Measurements from ENCODE around the gene WWOX. TPM values are rescaled to one million over a fixed set of nuclear protein-coding genes. Genes with fewer than 3 reads are reported as not detected.
"Not testable (repeated sequence)": the region's sequence is repeated elsewhere in the genome, so short reads cannot be mapped to it uniquely, and the experiment has no call there.

WWOX gene
- total and polyA plus RNA-seq, 4 experiments from 2014 or later, result 10.4 to 23.1 (median 17.5) TPM

DNA sequence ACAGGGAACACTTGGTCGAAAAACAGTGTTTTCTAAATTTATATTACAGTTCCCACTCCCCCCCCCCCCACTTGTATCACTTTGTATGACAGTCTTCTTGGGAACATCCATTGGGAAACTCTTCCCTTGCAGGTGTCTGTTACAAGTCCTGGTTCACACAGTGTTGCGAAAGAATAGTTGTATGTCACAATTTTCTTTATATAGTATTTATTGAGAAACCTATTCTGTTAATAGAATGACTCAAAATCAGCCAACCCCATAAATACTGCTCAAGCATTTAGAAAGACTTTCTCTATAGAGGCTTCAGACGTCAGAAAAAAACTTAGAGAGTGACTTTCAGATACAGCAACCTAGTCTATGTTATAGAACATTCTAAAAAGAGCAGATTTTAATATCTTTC lies 414.4 kb downstream of the WWOX start:
- Mint-ChIP-seq H3K9me3 (no peaks in the 10 kb centered on the region), H3K36me3 (no peaks in the 10 kb centered on the region), H3K4me3 (no peak overlapping the region), H3K4me1 (no peaks in the 10 kb centered on the region), H3K27me3 (no peaks in the 10 kb centered on the region), H3K27ac (no peak overlapping the region)
- Histone ChIP-seq H3K9me3 (ENCODE audit: control insufficient read depth in 1 of 2, low read length in 2 of 2) (no peaks in the 10 kb centered on the region), H3K4me1 (ENCODE audit: insufficient read depth, low read length) (no peaks in the 10 kb centered on the region), H3K27me3 (ENCODE audit: insufficient read depth, low read length) (no peaks in the 10 kb centered on the region), H3K4me3 (ENCODE audit: low read length in 2 of 2) (no peak overlapping the region), H3K36me3 (ENCODE audit: insufficient read depth, low read length) (no peaks in the 10 kb centered on the region), H3K27ac (ENCODE audit: low read depth, low read length) (no peak overlapping the region)
- ChIA-PET POLR2A (ENCODE audit: partially characterized antibody) (no interaction called here), CTCF (ENCODE audit: partially characterized antibody) (interaction anchor here (3.3 kb wide), 1 partner anchor 9 kb away, joined by 14 read pairs; no protein-coding TSS in a partner anchor)
- DNase-seq, result no peak
- intact Hi-C loops (cut with micrococcal nuclease), result no loop called here

DNA sequence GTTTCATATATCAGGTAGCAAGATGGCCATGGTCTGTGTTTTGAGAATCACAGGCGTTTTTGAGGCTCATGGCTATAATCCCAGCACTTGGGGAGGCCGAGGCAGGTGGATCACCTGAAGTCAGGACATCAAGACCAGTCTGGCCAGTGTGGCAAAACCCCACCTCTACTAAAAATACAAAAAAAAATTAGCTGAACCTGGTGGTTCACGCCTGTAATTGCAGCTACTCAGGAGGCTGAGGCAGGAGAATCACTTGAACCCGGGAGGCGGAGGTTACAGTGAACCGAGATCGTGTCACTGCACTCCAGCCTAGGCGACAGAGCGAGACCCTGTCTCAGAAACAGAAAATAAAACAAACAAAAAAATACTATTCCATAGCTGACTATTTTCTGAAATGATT lies 415.4 kb downstream of the WWOX start:
- POLR2A ChIA-PET (ENCODE audit: partially characterized antibody); H3K27ac ChIP-seq (ENCODE audit: low read depth, low read length); H3K4me1 ChIP-seq (ENCODE audit: insufficient read depth, low read length); H3K36me3 Mint-ChIP-seq; intact Hi-C loops (cut with micrococcal nuclease); H3K9me3 Mint-ChIP-seq; DNase-seq; H3K27me3 ChIP-seq (ENCODE audit: insufficient read depth, low read length); H3K27me3 Mint-ChIP-seq; H3K4me3 Mint-ChIP-seq; H3K27ac Mint-ChIP-seq; H3K9me3 ChIP-seq (ENCODE audit: control insufficient read depth in 1 of 2, low read length in 2 of 2); H3K4me1 Mint-ChIP-seq; H3K4me3 ChIP-seq (ENCODE audit: low read length in 2 of 2); H3K36me3 ChIP-seq (ENCODE audit: insufficient read depth, low read length): not testable (repeated sequence)
- CTCF ChIA-PET (ENCODE audit: partially characterized antibody), result interaction anchor here (3.3 kb wide), 1 partner anchor 11 kb away, joined by 14 read pairs; no protein-coding TSS in a partner anchor

DNA sequence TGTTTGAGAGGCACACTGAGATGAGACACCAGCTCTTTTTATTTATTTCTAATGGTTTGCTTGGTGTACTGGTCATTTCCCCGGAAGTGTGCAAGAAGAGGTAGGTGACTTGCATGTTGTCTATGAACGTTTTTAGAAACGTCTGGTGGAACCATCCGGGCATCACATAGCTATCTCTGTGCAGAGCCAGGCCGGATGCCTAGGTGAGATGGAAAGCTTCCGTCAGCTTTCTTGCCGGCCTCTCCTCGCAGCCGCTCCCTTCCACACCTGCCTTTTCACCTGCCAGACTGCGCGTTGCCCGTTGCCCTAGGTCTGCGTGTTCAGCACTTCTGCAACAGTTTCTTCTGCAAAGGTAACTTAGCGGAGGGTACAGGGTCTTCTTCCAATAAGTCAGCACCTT lies 416.0 kb downstream of the WWOX start:
- Mint-ChIP-seq H3K27ac (no peak overlapping the region), H3K4me3 (no peak overlapping the region), H3K4me1 (no peaks in the 10 kb centered on the region), H3K36me3 (peaks cover 0 to 4% of the 10 kb centered on the region in 2 donors), H3K9me3 (no peaks in the 10 kb centered on the region), H3K27me3 (no peaks in the 10 kb centered on the region)
- H3K36me3 ChIP-seq (ENCODE audit: insufficient read depth, low read length), result no peaks in the 10 kb centered on the region
- POLR2A ChIA-PET (ENCODE audit: partially characterized antibody), result no interaction called here
- H3K4me3 ChIP-seq (ENCODE audit: low read length in 2 of 2), result no peak overlapping the region
- intact Hi-C loops (cut with micrococcal nuclease), result no loop called here
- H3K27ac ChIP-seq (ENCODE audit: low read depth, low read length), result no peak overlapping the region
- no peaks in the 10 kb centered on the region for H3K4me1 ChIP-seq (ENCODE audit: insufficient read depth, low read length)
- no peaks in the 10 kb centered on the region for H3K9me3 ChIP-seq (ENCODE audit: control insufficient read depth in 1 of 2, low read length in 2 of 2)
- DNase-seq, result no peak
- H3K27me3 ChIP-seq (ENCODE audit: insufficient read depth, low read length), result no peaks in the 10 kb centered on the region
- CTCF ChIA-PET (ENCODE audit: partially characterized antibody), result interaction anchor here (3.3 kb wide), 1 partner anchor 11 kb away, joined by 14 read pairs; no protein-coding TSS in a partner anchor

DNA sequence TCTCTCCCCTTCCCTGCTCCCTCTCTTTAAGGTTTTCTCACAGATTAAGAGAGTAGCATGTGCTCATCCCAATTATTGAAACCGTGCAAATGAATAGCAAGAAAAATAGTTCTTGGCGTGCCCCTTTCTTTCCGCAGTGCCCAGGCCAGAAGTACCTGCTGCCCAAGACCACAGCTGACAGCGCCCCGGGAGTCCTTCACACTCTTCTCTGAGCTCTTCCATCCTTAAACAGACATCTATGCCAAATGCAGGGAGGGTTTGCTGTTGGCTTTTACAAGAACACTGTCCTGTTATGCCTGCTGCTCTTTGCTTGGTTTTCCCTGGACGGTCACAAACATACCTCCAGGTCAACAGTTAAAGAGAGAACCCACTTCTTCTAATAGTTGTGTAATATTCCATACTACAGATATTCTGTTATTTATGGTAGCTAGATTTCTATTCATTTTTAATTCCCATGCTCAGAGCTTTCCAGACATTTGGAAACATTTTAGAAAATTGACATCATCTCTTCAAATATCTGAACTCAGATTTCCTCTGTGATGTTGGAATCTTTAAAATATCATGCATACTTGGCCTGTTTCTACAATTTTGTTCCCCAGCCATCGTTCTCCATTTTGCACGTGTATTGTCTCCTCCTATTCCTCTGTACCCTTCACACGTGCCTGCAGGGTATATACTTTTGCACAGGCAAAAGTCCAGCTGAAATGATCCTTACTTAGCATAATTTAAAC lies 416.7 kb downstream of the WWOX start:
- no peak overlapping the region for H3K4me3 ChIP-seq (ENCODE audit: low read length in 2 of 2)
- POLR2A ChIA-PET (ENCODE audit: partially characterized antibody), result no interaction called here
- H3K36me3 Mint-ChIP-seq, result peaks cover 0 to 4% of the 10 kb centered on the region in 2 donors

DNA sequence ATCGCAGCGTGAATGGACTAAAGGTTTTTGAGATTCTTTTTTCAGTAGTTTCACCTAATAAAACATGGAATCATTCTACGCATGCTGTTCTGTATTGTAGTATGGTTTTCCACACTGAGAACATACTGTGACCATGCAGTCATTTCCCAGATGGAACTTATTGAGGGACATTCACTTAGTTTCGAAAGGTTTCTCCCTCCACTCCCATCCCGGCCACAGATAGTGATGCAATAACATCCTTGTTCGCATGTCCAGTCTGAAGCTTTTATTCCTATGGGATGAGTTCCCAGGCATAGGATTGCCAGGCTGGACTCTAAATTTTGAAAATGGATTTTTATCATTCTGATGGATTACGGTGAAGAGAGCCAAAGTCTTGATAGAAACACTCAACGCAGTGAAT lies 420.4 kb downstream of the WWOX start:
- POLR2A ChIA-PET (ENCODE audit: partially characterized antibody), result no interaction called here
- Mint-ChIP-seq H3K4me3 (no peak overlapping the region), H3K36me3 (peaks cover 0 to 4% of the 10 kb centered on the region in 2 donors), H3K9me3 (no peaks in the 10 kb centered on the region), H3K27me3 (no peaks in the 10 kb centered on the region), H3K4me1 (no peaks in the 10 kb centered on the region), H3K27ac (no peak overlapping the region)
- Histone ChIP-seq H3K36me3 (ENCODE audit: insufficient read depth, low read length) (no peaks in the 10 kb centered on the region), H3K27ac (ENCODE audit: low read depth, low read length) (no peak overlapping the region), H3K4me1 (ENCODE audit: insufficient read depth, low read length) (no peaks in the 10 kb centered on the region), H3K27me3 (ENCODE audit: insufficient read depth, low read length) (no peaks in the 10 kb centered on the region), H3K4me3 (ENCODE audit: low read length in 2 of 2) (no peak overlapping the region), H3K9me3 (ENCODE audit: control insufficient read depth in 1 of 2, low read length in 2 of 2) (no peaks in the 10 kb centered on the region)
- CTCF ChIA-PET (ENCODE audit: partially characterized antibody), result interaction anchor here (1.1 kb wide), 1 partner anchor 10 kb away, joined by 3 read pairs; no protein-coding TSS in a partner anchor
- intact Hi-C loops (cut with micrococcal nuclease), result no loop called here
- DNase-seq, result no peak

More for the DNA sequence above, 416.7 kb downstream of the WWOX start:
- no peaks in the 10 kb centered on the region for H3K9me3 Mint-ChIP-seq
- no peak overlapping the region for H3K4me3 Mint-ChIP-seq
- CTCF ChIA-PET (ENCODE audit: partially characterized antibody), result interaction anchor here (1.0 kb wide), 1 partner anchor 80 kb away, joined by 3 read pairs; no protein-coding TSS in a partner anchor
- intact Hi-C loops (cut with micrococcal nuclease), result no loop called here
- H3K27me3 Mint-ChIP-seq, result no peaks in the 10 kb centered on the region
- H3K27ac Mint-ChIP-seq, result no peak overlapping the region
- H3K4me1 Mint-ChIP-seq, result no peaks in the 10 kb centered on the region
- DNase-seq, result no peak
- Histone ChIP-seq H3K9me3 (ENCODE audit: control insufficient read depth in 1 of 2, low read length in 2 of 2) (no peaks in the 10 kb centered on the region), H3K27ac (ENCODE audit: low read depth, low read length) (no peak overlapping the region), H3K4me1 (ENCODE audit: insufficient read depth, low read length) (no peaks in the 10 kb centered on the region), H3K36me3 (ENCODE audit: insufficient read depth, low read length) (no peaks in the 10 kb centered on the region), H3K27me3 (ENCODE audit: insufficient read depth, low read length) (no peaks in the 10 kb centered on the region)

DNA sequence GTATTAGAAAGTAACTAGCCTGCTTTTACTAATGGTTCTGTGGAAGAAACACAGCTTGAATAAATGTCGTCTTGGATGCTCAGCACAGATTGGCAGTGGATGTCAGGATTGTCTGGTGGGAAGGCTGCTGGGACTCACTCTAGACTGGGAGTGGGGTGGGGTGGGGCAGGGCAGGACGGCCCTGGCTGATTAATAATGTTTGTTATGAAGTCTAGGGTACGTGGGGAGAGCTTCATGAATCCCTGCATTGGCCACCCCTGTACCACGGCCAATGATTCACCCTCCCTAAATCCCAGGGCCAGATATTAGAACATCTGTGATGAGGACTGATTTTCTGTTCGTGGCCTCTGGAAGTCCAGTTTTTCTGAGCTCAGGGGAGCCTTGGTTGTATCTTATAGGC lies 421.0 kb downstream of the WWOX start:
- Mint-ChIP-seq H3K9me3 (no peaks in the 10 kb centered on the region), H3K4me3 (no peak overlapping the region), H3K27ac (peak overlapping the region in 1 of 7 donors; percentile 37), H3K4me1 (no peaks in the 10 kb centered on the region), H3K27me3 (no peaks in the 10 kb centered on the region), H3K36me3 (peaks cover 0 to 4% of the 10 kb centered on the region in 2 donors)
- Histone ChIP-seq H3K4me3 (ENCODE audit: low read length in 2 of 2) (no peak overlapping the region), H3K9me3 (ENCODE audit: control insufficient read depth in 1 of 2, low read length in 2 of 2) (no peaks in the 10 kb centered on the region), H3K36me3 (ENCODE audit: insufficient read depth, low read length) (no peaks in the 10 kb centered on the region), H3K4me1 (ENCODE audit: insufficient read depth, low read length) (no peaks in the 10 kb centered on the region), H3K27me3 (ENCODE audit: insufficient read depth, low read length) (no peaks in the 10 kb centered on the region), H3K27ac (ENCODE audit: low read depth, low read length) (no peak overlapping the region)
- CTCF ChIA-PET (ENCODE audit: partially characterized antibody), result interaction anchor here (1.1 kb wide), 1 partner anchor 10 kb away, joined by 3 read pairs; no protein-coding TSS in a partner anchor
- DNase-seq, result no peak
- intact Hi-C loops (cut with micrococcal nuclease), result no loop called here
- POLR2A ChIA-PET (ENCODE audit: partially characterized antibody), result no interaction called here

DNA sequence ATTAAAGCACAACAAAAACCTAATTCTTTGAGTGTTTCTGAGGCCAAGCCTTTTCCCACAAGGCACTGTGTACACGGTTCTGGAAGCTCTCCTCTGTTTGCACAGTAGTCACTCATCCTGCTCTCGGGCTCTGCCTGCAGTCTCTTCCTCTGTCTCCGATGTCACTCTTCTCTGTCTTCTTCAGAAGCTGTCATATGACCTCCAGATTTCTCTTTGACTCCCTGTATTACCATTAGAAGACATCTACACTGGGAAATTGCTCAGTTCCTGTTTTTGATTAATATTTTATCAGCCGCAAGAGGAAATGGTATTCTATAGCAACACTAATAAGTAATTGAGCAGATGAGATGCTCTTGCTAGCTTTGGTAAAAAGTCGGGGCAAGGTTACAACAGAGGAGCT lies 422.9 kb downstream of the WWOX start:
- H3K36me3 Mint-ChIP-seq, result peaks cover 0 to 4% of the 10 kb centered on the region in 2 donors
- no peaks in the 10 kb centered on the region for H3K27me3 Mint-ChIP-seq
- Histone ChIP-seq H3K36me3 (ENCODE audit: insufficient read depth, low read length) (no peaks in the 10 kb centered on the region), H3K4me3 (ENCODE audit: low read length in 2 of 2) (no peak overlapping the region), H3K9me3 (ENCODE audit: control insufficient read depth in 1 of 2, low read length in 2 of 2) (no peaks in the 10 kb centered on the region), H3K27me3 (ENCODE audit: insufficient read depth, low read length) (no peaks in the 10 kb centered on the region), H3K27ac (ENCODE audit: low read depth, low read length) (no peak overlapping the region), H3K4me1 (ENCODE audit: insufficient read depth, low read length) (no peaks in the 10 kb centered on the region)
- H3K4me3 Mint-ChIP-seq, result no peak overlapping the region
- no peaks in the 10 kb centered on the region for H3K4me1 Mint-ChIP-seq
- no peak overlapping the region for H3K27ac Mint-ChIP-seq
- POLR2A ChIA-PET (ENCODE audit: partially characterized antibody), result no interaction called here
- CTCF ChIA-PET (ENCODE audit: partially characterized antibody), result no interaction called here
- DNase-seq, result no peak
- H3K9me3 Mint-ChIP-seq, result no peaks in the 10 kb centered on the region
- intact Hi-C loops (cut with micrococcal nuclease), result no loop called here
